A549 (cell line): ENCODE results near the gene GPX4. TPM values are rescaled to one million over a fixed set of nuclear protein-coding genes. Genes with fewer than 3 reads are reported as not detected.

Experiments
- ATAC-seq, 2 experiments: fragments of 200-7000 bp in 1 of 2; fragments of >200 bp in 1 of 2; cut with Nextera tagmentation in 1 of 2; cut with Tn5 transposase in 1 of 2; 3 replicates each; pipeline versions ENCODE4 v1.8.0 to v1.9.1; 2018 to 2020; ENCODE audit warnings: mild to moderate bottlenecking in 1 of 2, moderate library complexity in 1 of 2
- CTCF ChIA-PET: fragments of 300-600 bp; sonication (Branson Sonifier 250); formaldehyde crosslinking; extraction: SDS; loops from one replicate; lab custom pipeline; 2021; ENCODE audit warnings: antibody characterized with exemption, inconsistent platforms; lab: Yijun Ruan, JAX
- POLR2A ChIA-PET: fragments of 350-600 bp; formaldehyde crosslinking; extraction: SDS; loops from one replicate; lab custom pipeline; 2021; ENCODE audit warnings: antibody characterized with exemption, inconsistent platforms; lab: Yijun Ruan, JAX
- DNase-seq, 2 experiments: peaks; one replicate each; pipeline versions ENCODE4 v3.0.0 to v3.0.0-alpha.2; 2011 to 2016; ENCODE audit warnings: low read depth in 1 of 2, low spot score in 1 of 2
- FAIRE-seq: peaks from 2 replicates; lab custom pipeline; 2011; peaks lifted over from hg19 to GRCh38; lab: Jason Lieb, UNC
- H3K27ac ChIP-seq, 2 experiments: fragments of >200 bp; sonication (Bioruptor Twin); formaldehyde crosslinking; 3 replicates each; pipeline ENCODE4 v1.5.1; 2016 to 2017
- H3K4me1 ChIP-seq: fragments of >200 bp; sonication (Bioruptor Twin); formaldehyde crosslinking; 3 replicates; pipeline ENCODE4 v1.6.1; 2016
- H3K4me2 ChIP-seq: fragments of >200 bp; sonication (Bioruptor Twin); formaldehyde crosslinking; 3 replicates; pipeline ENCODE4 v1.6.1; 2016
- H3K4me3 ChIP-seq: fragments of >200 bp; sonication (Bioruptor Twin); formaldehyde crosslinking; 3 replicates; pipeline ENCODE4 v1.5.1; 2016
- H3K9me3 ChIP-seq: fragments of >200 bp; sonication (Bioruptor Twin); formaldehyde crosslinking; 3 replicates; pipeline ENCODE4 v1.6.1; 2016
- CEBPB ChIP-seq, 2 experiments: fragments of >200 bp in 1 of 2; sonication (Bioruptor Twin) in 1 of 2; formaldehyde crosslinking in 1 of 2; IDR thresholded peaks; 2 replicates each; pipeline ENCODE4 v1.6.1; 2012 to 2016
- CHD4 ChIP-seq: fragments of 200-600 bp; sonication (generic); IDR thresholded peaks from 2 replicates; pipeline ENCODE4 v1.6.1; 2016; ENCODE audit warnings: antibody characterized with exemption, mild to moderate bottlenecking, borderline replicate concordance
- EP300 ChIP-seq, 2 experiments: fragments of >200 bp; sonication (Bioruptor Twin); formaldehyde crosslinking; IDR thresholded peaks; 2 replicates in 1 of 2; 3 replicates in 1 of 2; pipeline ENCODE4 v1.6.1; 2016 to 2017
- FOSB ChIP-seq: fragments of 250-450 bp; sonication (Bioruptor Pico); IDR thresholded peaks from 2 replicates; pipeline ENCODE4 v1.5.0; 2020; ENCODE audit warnings: mild to moderate bottlenecking, moderate library complexity
- HOXB13 ChIP-seq: fragments of 250-450 bp; sonication (Bioruptor Pico); IDR thresholded peaks from 2 replicates; pipeline ENCODE4 v1.5.0; 2020; ENCODE audit warnings: low read depth, mild to moderate bottlenecking, moderate library complexity
- HOXB5 ChIP-seq: fragments of 250-450 bp; sonication (Bioruptor Pico); IDR thresholded peaks from 2 replicates; pipeline ENCODE4 v1.5.0; 2020; ENCODE audit warnings: mild to moderate bottlenecking, moderate library complexity
- JUN ChIP-seq, 2 experiments: fragments of >200 bp; sonication (Bioruptor Twin); formaldehyde crosslinking; IDR thresholded peaks; 2 replicates in 1 of 2; 3 replicates in 1 of 2; pipeline ENCODE4 v1.6.1; 2016 to 2017
- KDM1A ChIP-seq: fragments of 200-600 bp; sonication (generic); IDR thresholded peaks from 2 replicates; pipeline ENCODE4 v1.6.1; 2016; ENCODE audit warnings: low read depth, mild to moderate bottlenecking
- MAFK ChIP-seq: fragments of 450-650 bp; IDR thresholded peaks from 2 replicates; pipeline ENCODE4 v1.6.1; 2014; ENCODE audit not compliant: partially characterized antibody
- MYC ChIP-seq: IDR thresholded peaks from 2 replicates; pipeline ENCODE4 v1.6.1; 2012; ENCODE audit warnings: mild to moderate bottlenecking, inconsistent platforms, low read length, improper control_type of control experiment, borderline replicate concordance
- PHF8 ChIP-seq: fragments of 200-600 bp; sonication (generic); IDR thresholded peaks from 2 replicates; pipeline ENCODE4 v1.6.1; 2016; ENCODE audit warnings: low read depth, mild to moderate bottlenecking, antibody characterized with exemption, moderate library complexity, borderline replicate concordance
- RAD21 ChIP-seq, 2 experiments: fragments of >200 bp in 1 of 2; sonication (Bioruptor Twin) in 1 of 2; formaldehyde crosslinking in 1 of 2; IDR thresholded peaks in 1 of 2; conservative IDR thresholded peaks in 1 of 2; 2 replicates in 1 of 2; 3 replicates in 1 of 2; pipeline ENCODE4 v1.6.1; 2012 to 2018; ENCODE audit warnings: inconsistent platforms in 1 of 2
- SMC3 ChIP-seq: fragments of >200 bp; sonication (Bioruptor Twin); formaldehyde crosslinking; IDR thresholded peaks from 3 replicates; pipeline ENCODE4 v1.6.1; 2018; ENCODE audit warnings: inconsistent platforms
- TP53 ChIP-seq: fragments of 250-450 bp; sonication (Bioruptor Pico); IDR thresholded peaks from 2 replicates; pipeline ENCODE4 v1.5.0; 2021; ENCODE audit warnings: mild to moderate bottlenecking, moderate library complexity
- ZC3H11A ChIP-seq: fragments of 450-650 bp; IDR thresholded peaks from 2 replicates; pipeline ENCODE4 v1.6.1; 2014; ENCODE audit warnings: antibody characterized with exemption, mild to moderate bottlenecking
- ZFP36 ChIP-seq: fragments of 450-650 bp; IDR thresholded peaks from 2 replicates; pipeline ENCODE4 v1.6.1; 2014; ENCODE audit warnings: borderline replicate concordance; ENCODE audit not compliant: partially characterized antibody
- WGBS: methylation state at CpG from one replicate; pipeline ENCODE4 v1.1.6; 2017; ENCODE audit errors: missing lambda C conversion rate; 5-methylcytosine and 5-hydroxymethylcytosine counted together
- polyA plus RNA-seq, 4 experiments: library from polyadenylated mRNA; depleted of rRNA in 3 of 4; stranded (reverse); fragments of >200 nt; fragmentation: RNase III in 1 of 4; extraction: RNeasy Plus Mini Kit Qiagen cat#74134 plus additional on column Dnase treatment in 1 of 4; gene quantifications; 2 replicates in 3 of 4; 3 replicates in 1 of 4; pipeline ENCODE4 v1.2.3, GENCODE V29; 2011 to 2017
- TF ChIP-seq, protein P1 (sequence below): IDR thresholded peaks from 2 replicates; pipeline ENCODE4 v1.6.1; 2012
- TF ChIP-seq, protein P2 (sequence below): fragments of 200-600 bp; sonication (generic); IDR thresholded peaks from 2 replicates; pipeline ENCODE4 v1.6.1; 2016; ENCODE audit warnings: antibody characterized with exemption, mild to moderate bottlenecking, moderate library complexity
- TF ChIP-seq, protein P3 (sequence below): fragments of >200 bp; sonication (Bioruptor Twin); formaldehyde crosslinking; IDR thresholded peaks from 2 replicates; pipeline ENCODE4 v1.6.1; 2016

GPX4 gene
- polyA plus RNA-seq, 2 of the 4 experiments (the other 2 are of a cell fraction), result 248 to 394 TPM

DNA sequence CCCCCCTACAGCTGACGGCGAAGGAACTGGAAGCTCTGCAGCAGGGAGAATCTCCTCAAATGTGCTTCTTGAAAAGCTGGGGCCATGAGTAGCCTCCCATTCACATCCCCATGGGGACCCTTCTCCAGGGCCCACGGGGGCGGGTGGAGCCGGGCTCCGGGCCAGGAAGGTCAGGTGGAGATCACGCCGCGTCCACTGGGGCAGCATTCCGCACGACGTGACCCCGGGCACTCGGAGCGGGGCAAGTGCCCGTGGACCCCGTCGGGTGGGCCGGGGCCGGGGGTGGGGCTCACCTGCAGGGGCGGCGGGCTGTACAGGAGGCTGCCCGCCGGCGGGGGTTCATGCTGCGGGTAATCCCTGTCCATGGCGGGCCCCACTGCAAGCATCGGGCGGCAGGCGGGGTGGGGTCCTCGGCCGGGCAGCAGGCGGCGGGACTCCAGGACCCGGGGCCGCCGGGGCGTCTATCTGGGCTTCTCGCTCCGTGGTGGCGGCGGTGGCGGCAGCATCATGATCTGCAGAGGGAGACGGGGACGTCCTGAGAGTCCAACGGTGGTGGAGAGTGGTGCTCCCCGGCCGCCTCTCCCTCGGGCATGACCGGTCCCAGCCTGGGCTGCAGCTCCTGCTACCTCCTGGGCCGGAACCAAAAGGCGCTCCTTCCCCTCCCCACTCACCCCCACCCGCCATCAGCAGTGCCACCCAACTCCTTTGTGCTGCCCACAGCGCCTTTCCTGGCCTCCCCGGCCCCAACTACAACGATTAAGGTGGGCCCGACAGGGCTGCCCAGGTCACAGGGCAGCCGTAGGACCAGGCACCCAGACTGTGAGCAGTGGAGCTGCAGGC lies 50.3 kb downstream of the GPX4 start:
- Histone ChIP-seq H3K9me3 (no peaks in the 10 kb centered on the region), H3K4me2 (peak overlapping the region; percentile 70), H3K27ac (peak overlapping the region; percentile 90 to 98), H3K4me1 (peaks cover 33% of the 10 kb centered on the region), H3K4me3 (peak overlapping the region; percentile 23; the same call in 1 of the 3 replicates)
- 94% methylated on average over 24 of the region's 58 CpGs for WGBS
- TF ChIP-seq ZFP36, result no peak
- TF ChIP-seq, protein P1, sequence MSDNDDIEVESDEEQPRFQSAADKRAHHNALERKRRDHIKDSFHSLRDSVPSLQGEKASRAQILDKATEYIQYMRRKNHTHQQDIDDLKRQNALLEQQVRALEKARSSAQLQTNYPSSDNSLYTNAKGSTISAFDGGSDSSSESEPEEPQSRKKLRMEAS, result no peak
- TF ChIP-seq MAFK, result no peak
- TF ChIP-seq PHF8, result no peak
- TF ChIP-seq CHD4, result no peak
- no peak for TF ChIP-seq HOXB5 (CRISPR knock-in tag)
- DNase-seq (no peak), FAIRE-seq (no peak), ATAC-seq (no peak)
- ChIA-PET POLR2A (interaction anchor here (1.5 kb wide), 1 partner anchor 20 kb away, joined by 5 read pairs; no protein-coding TSS in a partner anchor), CTCF (interaction anchor here (1.3 to 1.9 kb wide), 4 partner anchors 11 to 87 kb away, joined by 3 to 12 read pairs (median 6); partner anchors contain the start of gene ARHGAP45)

DNA sequence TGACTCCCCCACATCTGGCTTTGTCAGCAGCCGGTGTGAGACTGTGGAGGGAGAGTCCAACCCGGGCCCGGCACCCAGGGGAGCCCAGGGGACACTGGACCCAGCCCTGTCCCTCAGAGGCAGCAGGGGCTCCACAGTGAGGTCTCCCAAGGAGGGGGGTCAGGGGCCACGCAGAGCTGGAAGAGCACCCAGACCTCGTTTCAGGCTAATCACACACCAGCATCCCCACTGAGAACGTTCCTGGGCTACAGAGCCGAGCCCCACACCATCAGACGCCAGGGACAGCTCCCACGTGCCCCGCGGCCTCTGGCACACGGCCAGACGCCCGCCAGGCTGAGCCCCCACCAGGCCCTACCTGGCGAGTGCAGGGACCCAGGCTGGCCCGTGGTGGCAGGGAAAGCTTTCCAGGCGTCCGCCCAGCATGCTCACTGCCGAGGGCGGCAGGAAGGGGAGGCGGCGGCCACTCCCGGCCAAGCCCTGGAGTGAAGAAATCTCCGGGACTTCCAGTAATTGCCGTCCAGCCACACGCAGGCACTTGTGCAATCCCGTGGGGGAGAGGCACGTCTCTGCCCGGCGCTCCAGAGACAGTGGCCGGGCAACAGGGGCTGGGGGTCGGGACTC lies 51.0 kb downstream of the GPX4 start:
- DNase-seq, result peak; percentile 58 to 84
- peak overlapping the region; percentile 23; the same call in 1 of the 3 replicates for H3K4me3 ChIP-seq
- POLR2A ChIA-PET, result interaction anchor here (1.3 to 1.5 kb wide), 3 partner anchors 9 to 32 kb away, joined by 3 to 5 read pairs (median 3); no protein-coding TSS in a partner anchor

More for the DNA sequence above, 51.0 kb downstream of the GPX4 start:
- FAIRE-seq (no peak), ATAC-seq (peak; percentile 73 to 78)
- Histone ChIP-seq H3K4me1 (peaks cover 35% of the 10 kb centered on the region), H3K9me3 (no peaks in the 10 kb centered on the region), H3K27ac (peak overlapping the region; percentile 90 to 98), H3K4me2 (peak overlapping the region; percentile 70)
- WGBS, result no CpG with 5 or more reads among the region's 32 CpGs
- TF ChIP-seq HOXB13 (CRISPR knock-in tag) (peak; percentile 66; the same call in 1 of the 2 replicates), KDM1A (no peak), RAD21 (conservative IDR thresholded peaks at IDR 0.05 in 1 of 2, IDR thresholded peaks at IDR 0.05 in 1 of 2) (no peak; a peak in 1 of 5 replicates), MYC (peak; percentile 60; the same call in 1 of the 2 replicates), ZC3H11A (no peak), FOSB (CRISPR knock-in tag) (no peak), TP53 (CRISPR knock-in tag) (no peak), MAFK (no peak), EP300 (IDR thresholded peaks at IDR 0.05) (peak; percentile 41 to 86; a peak in 4 of 5 replicates), SMC3 (0 out of 3 replicates have a peak, but pooled peaks have one; percentile 14), JUN (IDR thresholded peaks at IDR 0.05) (peak; percentile 39 to 84; a peak in 4 of 5 replicates), CEBPB (IDR thresholded peaks at IDR 0.05) (peak; percentile 93 to 97)
- TF ChIP-seq, protein P2, sequence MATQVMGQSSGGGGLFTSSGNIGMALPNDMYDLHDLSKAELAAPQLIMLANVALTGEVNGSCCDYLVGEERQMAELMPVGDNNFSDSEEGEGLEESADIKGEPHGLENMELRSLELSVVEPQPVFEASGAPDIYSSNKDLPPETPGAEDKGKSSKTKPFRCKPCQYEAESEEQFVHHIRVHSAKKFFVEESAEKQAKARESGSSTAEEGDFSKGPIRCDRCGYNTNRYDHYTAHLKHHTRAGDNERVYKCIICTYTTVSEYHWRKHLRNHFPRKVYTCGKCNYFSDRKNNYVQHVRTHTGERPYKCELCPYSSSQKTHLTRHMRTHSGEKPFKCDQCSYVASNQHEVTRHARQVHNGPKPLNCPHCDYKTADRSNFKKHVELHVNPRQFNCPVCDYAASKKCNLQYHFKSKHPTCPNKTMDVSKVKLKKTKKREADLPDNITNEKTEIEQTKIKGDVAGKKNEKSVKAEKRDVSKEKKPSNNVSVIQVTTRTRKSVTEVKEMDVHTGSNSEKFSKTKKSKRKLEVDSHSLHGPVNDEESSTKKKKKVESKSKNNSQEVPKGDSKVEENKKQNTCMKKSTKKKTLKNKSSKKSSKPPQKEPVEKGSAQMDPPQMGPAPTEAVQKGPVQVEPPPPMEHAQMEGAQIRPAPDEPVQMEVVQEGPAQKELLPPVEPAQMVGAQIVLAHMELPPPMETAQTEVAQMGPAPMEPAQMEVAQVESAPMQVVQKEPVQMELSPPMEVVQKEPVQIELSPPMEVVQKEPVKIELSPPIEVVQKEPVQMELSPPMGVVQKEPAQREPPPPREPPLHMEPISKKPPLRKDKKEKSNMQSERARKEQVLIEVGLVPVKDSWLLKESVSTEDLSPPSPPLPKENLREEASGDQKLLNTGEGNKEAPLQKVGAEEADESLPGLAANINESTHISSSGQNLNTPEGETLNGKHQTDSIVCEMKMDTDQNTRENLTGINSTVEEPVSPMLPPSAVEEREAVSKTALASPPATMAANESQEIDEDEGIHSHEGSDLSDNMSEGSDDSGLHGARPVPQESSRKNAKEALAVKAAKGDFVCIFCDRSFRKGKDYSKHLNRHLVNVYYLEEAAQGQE, result no peak
- TF ChIP-seq, protein P3, sequence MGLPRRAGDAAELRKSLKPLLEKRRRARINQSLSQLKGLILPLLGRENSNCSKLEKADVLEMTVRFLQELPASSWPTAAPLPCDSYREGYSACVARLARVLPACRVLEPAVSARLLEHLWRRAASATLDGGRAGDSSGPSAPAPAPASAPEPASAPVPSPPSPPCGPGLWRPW, result 0 out of 2 replicates have a peak, but pooled peaks have one; percentile 44
- TF ChIP-seq, protein P1, result no peak; the same call in 1 of the 2 replicates
- CTCF ChIA-PET, result interaction anchor here (0.7 to 1.9 kb wide), 6 partner anchors 12 to 88 kb away, joined by 3 to 12 read pairs (median 4); partner anchors contain the start of gene ARHGAP45
